H1 (cell line): Measurements from ENCODE around the gene CANX. TPM values are rescaled to one million over a fixed set of nuclear protein-coding genes. Genes with fewer than 3 reads are reported as not detected.

Source experiments
- CTCF ChIA-PET: fragments of 300-600 bp; sonication (Branson Sonifier 250); formaldehyde crosslinking; loops from one replicate; lab custom pipeline; 2021; ENCODE audit not compliant: partially characterized antibody; lab: Charles Lee
- POLR2A ChIA-PET: fragments of 300-600 bp; sonication (Branson Sonifier 250); formaldehyde crosslinking; loops from one replicate; lab custom pipeline; 2021; ENCODE audit warnings: inconsistent platforms; ENCODE audit not compliant: partially characterized antibody; lab: Charles Lee
- DNase-seq, 2 experiments: peaks; one replicate each; pipeline versions ENCODE4 v3.0.0 to v3.0.0-alpha.2; 2010 to 2022; ENCODE audit warnings: low spot score in 2 of 2, low read depth in 1 of 2, mixed read lengths in 1 of 2
- FAIRE-seq: peaks from 2 replicates; lab custom pipeline; 2011; peaks lifted over from hg19 to GRCh38; lab: Jason Lieb, UNC
- H2AFZ ChIP-seq: 2 replicates; pipeline ENCODE4 v1.8.1; 2012; ENCODE audit warnings: low read length, inconsistent platforms
- H2AK5ac ChIP-seq: 2 replicates; pipeline ENCODE4 v1.6.1; 2013; ENCODE audit warnings: low read depth, low read length
- H2BK120ac ChIP-seq: replicated peaks from 2 replicates; pipeline ENCODE3; 2013; ENCODE audit warnings: low read depth, low read length, inconsistent platforms
- H2BK12ac ChIP-seq: 2 replicates; pipeline ENCODE4 v1.6.1; 2013; ENCODE audit warnings: low read depth, low read length
- H2BK15ac ChIP-seq: 2 replicates; pipeline ENCODE4 v1.6.1; 2013; ENCODE audit warnings: low read length
- H2BK20ac ChIP-seq: 2 replicates; pipeline ENCODE4 v1.6.1; 2013; ENCODE audit warnings: low read length
- H2BK5ac ChIP-seq: 2 replicates; pipeline ENCODE4 v1.6.1; 2013; ENCODE audit warnings: low read depth, low read length
- H3K14ac ChIP-seq: 2 replicates; pipeline ENCODE4 v1.6.1; 2013; ENCODE audit warnings: inconsistent platforms; ENCODE audit not compliant: insufficient read length
- H3K18ac ChIP-seq: 2 replicates; pipeline ENCODE4 v1.6.1; 2013; ENCODE audit warnings: low read length; ENCODE audit errors: extremely low read depth
- H3K23ac ChIP-seq: 2 replicates; pipeline ENCODE4 v1.6.1; 2013; ENCODE audit warnings: inconsistent platforms; ENCODE audit not compliant: insufficient read length
- H3K23me2 ChIP-seq: 2 replicates; pipeline ENCODE4 v1.6.1; 2013; ENCODE audit warnings: low read depth, low read length
- H3K27ac ChIP-seq: 2 replicates; pipeline ENCODE4 v1.6.1; 2011; ENCODE audit warnings: low read depth, low read length, inconsistent platforms
- H3K27me3 ChIP-seq, 4 experiments: replicated peaks in 1 of 4; 1 replicate in 1 of 4; 2 replicates in 3 of 4; pipeline versions ENCODE4 v1.6.1 to v1.8.1; 2011 to 2013; ENCODE audit warnings: low read length in 3 of 4, mild to moderate bottlenecking in 3 of 4, inconsistent platforms in 2 of 4, mixed read lengths in 2 of 4, moderate library complexity in 1 of 4; ENCODE audit not compliant: control insufficient read depth in 3 of 4, insufficient read depth in 3 of 4; ENCODE audit errors: extremely low read depth in 1 of 4
- H3K36me3 ChIP-seq, 4 experiments: 2 replicates each; pipeline versions ENCODE4 v1.6.1 to v1.8.1; 2011 to 2013; ENCODE audit warnings: mild to moderate bottlenecking in 4 of 4, low read length in 3 of 4, moderate library complexity in 2 of 4, control low read depth in 1 of 4, inconsistent platforms in 1 of 4; ENCODE audit not compliant: insufficient read depth in 4 of 4, control insufficient read depth in 2 of 4
- H3K4ac ChIP-seq: replicated peaks from 2 replicates; pipeline ENCODE3; 2013; ENCODE audit warnings: low read length, low read depth, mixed read lengths, inconsistent platforms; ENCODE audit not compliant: insufficient read length
- H3K4me1 ChIP-seq, 4 experiments: replicated peaks in 1 of 4; 1 replicate in 1 of 4; 2 replicates in 3 of 4; pipeline versions ENCODE4 v1.6.1 to v1.8.1; 2011 to 2013; ENCODE audit warnings: low read length in 3 of 4, inconsistent platforms in 2 of 4, mixed read lengths in 1 of 4; ENCODE audit not compliant: insufficient read depth in 4 of 4, control insufficient read depth in 3 of 4
- H3K4me2 ChIP-seq, 2 experiments: 2 replicates each; pipeline versions ENCODE4 v1.6.1 to v1.8.1; 2011 to 2013; ENCODE audit warnings: low read depth in 2 of 2, low read length in 2 of 2, control low read depth in 1 of 2, inconsistent platforms in 1 of 2, mild to moderate bottlenecking in 1 of 2; ENCODE audit not compliant: insufficient read depth in 1 of 2
- H3K4me3 ChIP-seq, 4 experiments: fragments of 200-600, 300-600 bp in 1 of 4; sonication (generic), shearing (Covaris generic), sonication (Bioruptor Twin) in 1 of 4; 2 replicates each; pipeline versions ENCODE4 v1.5.1 to v1.8.1; 2011 to 2016; ENCODE audit warnings: low read length in 4 of 4, low read depth in 3 of 4, control low read depth in 2 of 4, inconsistent platforms in 2 of 4, mild to moderate bottlenecking in 2 of 4, mixed read lengths in 1 of 4, moderate library complexity in 1 of 4; ENCODE audit not compliant: insufficient read depth in 2 of 4; ENCODE audit errors: extremely low read depth in 1 of 4
- H3K56ac ChIP-seq: replicated peaks from 2 replicates; pipeline ENCODE3; 2013; ENCODE audit warnings: low read depth, mild to moderate bottlenecking, mixed read lengths, low read length, inconsistent platforms; ENCODE audit not compliant: insufficient read length
- H3K79me1 ChIP-seq: 2 replicates; pipeline ENCODE4 v1.6.1; 2013; ENCODE audit warnings: low read depth, low read length, control low read depth
- H3K79me2 ChIP-seq, 2 experiments: 2 replicates each; pipeline versions ENCODE4 v1.6.1 to v1.8.1; 2012 to 2013; ENCODE audit warnings: low read length in 2 of 2, mild to moderate bottlenecking in 2 of 2, inconsistent platforms in 1 of 2; ENCODE audit not compliant: insufficient read depth in 2 of 2, control insufficient read depth in 1 of 2
- H3K9ac ChIP-seq, 4 experiments: replicated peaks in 1 of 4; 1 replicate in 1 of 4; 2 replicates in 3 of 4; pipeline versions ENCODE4 v1.6.1 to v1.8.1; 2011 to 2013; ENCODE audit warnings: low read depth in 3 of 4, low read length in 3 of 4, control low read depth in 2 of 4, mild to moderate bottlenecking in 2 of 4, moderate library complexity in 2 of 4, inconsistent platforms in 1 of 4; ENCODE audit errors: extremely low read depth in 1 of 4
- H3K9me3 ChIP-seq, 2 experiments: 2 replicates each; pipeline versions ENCODE4 v1.6.1 to v1.8.1; 2012 to 2013; ENCODE audit warnings: mild to moderate bottlenecking in 2 of 2, moderate library complexity in 2 of 2, control low read depth in 1 of 2, inconsistent platforms in 1 of 2, low read depth in 1 of 2, low read length in 1 of 2, mixed read lengths in 1 of 2; ENCODE audit not compliant: insufficient read depth in 2 of 2
- H4K20me1 ChIP-seq, 2 experiments: replicated peaks in 1 of 2; 2 replicates each; pipeline versions ENCODE3 to v1.8.1; 2011 to 2013; ENCODE audit warnings: inconsistent platforms in 2 of 2, low read length in 2 of 2, mild to moderate bottlenecking in 1 of 2; ENCODE audit not compliant: insufficient read depth in 2 of 2, control insufficient read depth in 1 of 2
- H4K5ac ChIP-seq: 2 replicates; pipeline ENCODE4 v1.6.1; 2013; ENCODE audit warnings: low read length, low read depth, mixed read lengths, inconsistent platforms; ENCODE audit not compliant: insufficient read length
- H4K8ac ChIP-seq: 2 replicates; pipeline ENCODE4 v1.8.0; 2013; ENCODE audit warnings: mild to moderate bottlenecking, moderate library complexity, low read length, inconsistent platforms; ENCODE audit not compliant: insufficient read depth; ENCODE audit errors: extremely low read depth
- H4K91ac ChIP-seq: replicated peaks from 2 replicates; pipeline ENCODE3; 2013; ENCODE audit warnings: low read length, mixed read lengths, inconsistent platforms; ENCODE audit not compliant: insufficient read length
- BCL11A ChIP-seq, 2 experiments: IDR thresholded peaks; one replicate each; pipeline ENCODE4 v1.6.1; 2011; ENCODE audit warnings: low read depth in 2 of 2, low read length in 2 of 2, mild to moderate bottlenecking in 2 of 2
- CHD1 ChIP-seq: IDR thresholded peaks from 2 replicates; pipeline ENCODE4 v1.6.1; 2012; ENCODE audit warnings: low read depth, low read length, improper control_type of control experiment
- CTBP2 ChIP-seq: IDR thresholded peaks from 2 replicates; pipeline ENCODE4 v1.7.0; 2011; ENCODE audit warnings: borderline replicate concordance, mild to moderate bottlenecking, moderate library complexity, mixed read lengths, low read length; ENCODE audit not compliant: insufficient read depth, insufficient read length
- EGR1 ChIP-seq: IDR thresholded peaks from 2 replicates; pipeline ENCODE4 v1.6.1; 2011; ENCODE audit warnings: low read depth, low read length, borderline replicate concordance
- EP300 ChIP-seq, 2 experiments: IDR thresholded peaks; 1 replicate in 1 of 2; 2 replicates in 1 of 2; pipeline ENCODE4 v1.6.1; 2011 to 2012; ENCODE audit warnings: low read depth in 2 of 2, low read length in 2 of 2, mild to moderate bottlenecking in 2 of 2, borderline replicate concordance in 1 of 2, inconsistent platforms in 1 of 2, moderate library complexity in 1 of 2
- JUND ChIP-seq: IDR thresholded peaks from 2 replicates; pipeline ENCODE4 v1.6.1; 2011; ENCODE audit warnings: mild to moderate bottlenecking, improper control_type of control experiment, low read length
- KDM5A ChIP-seq: fragments of 200-600 bp; IDR thresholded peaks from 2 replicates; pipeline ENCODE4 v1.7.1; 2012; ENCODE audit warnings: mild to moderate bottlenecking, low read length, inconsistent platforms, mixed read lengths
- POLR2A ChIP-seq, 2 experiments: IDR thresholded peaks; 1 replicate in 1 of 2; 2 replicates in 1 of 2; pipeline ENCODE4 v1.6.1; 2011; ENCODE audit warnings: low read depth in 2 of 2, low read length in 2 of 2, mild to moderate bottlenecking in 2 of 2; ENCODE audit errors: control extremely low read depth in 1 of 2
- SUZ12 ChIP-seq: fragments of 200-600 bp; sonication (generic); IDR thresholded peaks from 2 replicates; pipeline ENCODE4 v1.6.1; 2012; ENCODE audit warnings: mild to moderate bottlenecking, inconsistent platforms, low read length, moderate library complexity, mixed read lengths
- TAF1 ChIP-seq: IDR thresholded peaks from 2 replicates; pipeline ENCODE4 v1.6.1; 2011; ENCODE audit warnings: mild to moderate bottlenecking, low read depth, low read length
- TAF7 ChIP-seq: optimal IDR thresholded peaks from 2 replicates; pipeline ENCODE3; 2011; ENCODE audit warnings: low read depth, mild to moderate bottlenecking, inconsistent platforms, low read length, moderate library complexity, borderline replicate concordance
- YY1 ChIP-seq: IDR thresholded peaks from 2 replicates; pipeline ENCODE4 v1.6.1; 2011; ENCODE audit warnings: low read depth, mild to moderate bottlenecking, low read length
- WGBS, 2 experiments: shearing (Covaris generic) in 1 of 2; methylation state at CpG; one replicate each; pipeline versions ENCODE4 v1.1.6 to v1.1.7; 2013 to 2015; ENCODE audit warnings: low lambda C conversion rate in 2 of 2, mixed read lengths in 2 of 2, inconsistent platforms in 1 of 2, low coverage in 1 of 2, missing lambda C conversion rate in 1 of 2; ENCODE audit not compliant: insufficient replicate concordance in 2 of 2, insufficient coverage in 1 of 2, insufficient read length in 1 of 2; ENCODE audit errors: extremely low coverage in 1 of 2, missing lambda C conversion rate in 1 of 2; 5-methylcytosine and 5-hydroxymethylcytosine counted together
- polyA plus RNA-seq, 7 experiments: library from polyadenylated mRNA; depleted of rRNA in 3 of 7; stranded (reverse) in 5 of 7; unstranded in 2 of 7; fragments of >200 nt in 5 of 7; fragments of 200-250 nt in 2 of 7; gene quantifications; 1 replicate in 5 of 7; 2 replicates in 1 of 7; 4 replicates in 1 of 7; pipeline versions ENCODE4 v1.2.1 to v1.2.3, GENCODE V29; 2011 to 2013; ENCODE audit warnings: missing spikeins in 2 of 7, mixed read lengths in 2 of 7
- total RNA-seq: library from RNA; stranded (reverse); fragmentation: NEBNext Ultra II Directional; extraction: Animal tissue kit (Norgen Biotek cat#: 25700); gene quantifications from 2 replicates; pipeline ENCODE4 v1.2.1, GENCODE V29; 2021
- TF ChIP-seq, protein P1 (sequence below): IDR thresholded peaks from 2 replicates; pipeline ENCODE4 v1.6.1; 2011; ENCODE audit warnings: low read depth, mild to moderate bottlenecking, low read length; ENCODE audit not compliant: insufficient read depth

Gene CANX
- total and polyA plus RNA-seq, 2 of the 8 experiments (the other 6 are each of a cell fraction or from before 2014, with no cell fraction given): 136 to 691 TPM

DNA sequence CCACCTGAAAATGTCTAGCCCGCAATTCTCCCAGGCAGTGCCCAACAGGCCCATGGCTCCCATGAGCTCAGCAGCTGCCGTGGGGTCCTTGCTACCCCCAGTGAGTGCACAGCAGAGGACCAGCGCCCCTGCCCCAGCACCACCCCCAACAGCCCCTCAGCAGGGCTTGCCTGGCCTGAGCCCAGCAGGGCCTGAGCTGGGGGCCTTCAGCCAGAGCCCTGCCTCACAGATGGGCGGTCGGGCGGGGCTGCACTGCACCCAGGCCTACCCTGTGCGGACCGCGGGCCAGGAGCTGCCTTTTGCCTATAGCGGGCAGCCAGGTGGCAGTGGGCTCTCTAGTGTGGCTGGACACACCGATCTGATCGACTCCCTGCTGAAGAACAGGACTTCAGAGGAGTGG, 75.7 kb downstream of the CANX start:
- H2BK20ac ChIP-seq: no peak overlapping the region
- H3K4ac ChIP-seq: no peak overlapping the region
- no peak overlapping the region for H3K4me2 ChIP-seq
- no peak overlapping the region for H3K56ac ChIP-seq
- peaks cover 21 to 56% (median 48%) of the 10 kb centered on the region in 4 experiments for H3K36me3 ChIP-seq
- ChIA-PET POLR2A (interaction anchor here (1.0 to 1.4 kb wide), 2 partner anchors 22 to 151 kb away, joined by 3 read pairs; partner anchors contain the start of gene HNRNPH1), CTCF (interaction anchor here (1.1 kb wide), 1 partner anchor 12 kb away, joined by 5 read pairs; no protein-coding TSS in a partner anchor)
- no peak overlapping the region for H3K23ac ChIP-seq
- TF ChIP-seq YY1: no peak
- TF ChIP-seq, protein P1, sequence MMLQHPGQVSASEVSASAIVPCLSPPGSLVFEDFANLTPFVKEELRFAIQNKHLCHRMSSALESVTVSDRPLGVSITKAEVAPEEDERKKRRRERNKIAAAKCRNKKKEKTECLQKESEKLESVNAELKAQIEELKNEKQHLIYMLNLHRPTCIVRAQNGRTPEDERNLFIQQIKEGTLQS: no peak
- TF ChIP-seq JUND: no peak
- no peak for TF ChIP-seq KDM5A
- no peak for TF ChIP-seq SUZ12
- TF ChIP-seq EGR1: no peak
- no peak for TF ChIP-seq EP300 (IDR thresholded peaks at IDR 0.05; ENCODE audit: borderline replicate concordance in 1 of 2, low read depth in 2 of 2, low read length in 2 of 2)
- TF ChIP-seq POLR2A (IDR thresholded peaks at IDR 0.05; ENCODE audit: control extremely low read depth in 1 of 2, low read depth in 2 of 2, low read length in 2 of 2): no peak
- no peak for TF ChIP-seq TAF1
- TF ChIP-seq CTBP2: no peak
- no peak for TF ChIP-seq BCL11A (IDR thresholded peaks at IDR 0.05; ENCODE audit: low read depth in 2 of 2, low read length in 2 of 2)
- TF ChIP-seq TAF7: no peak
- no peak for TF ChIP-seq CHD1
- H2AFZ ChIP-seq: no peak overlapping the region
- no peaks in the 10 kb centered on the region for H3K4me1 ChIP-seq
- H4K5ac ChIP-seq: no peak overlapping the region
- peaks cover 2% of the 10 kb centered on the region for H3K79me1 ChIP-seq
- no peaks in the 10 kb centered on the region for H3K9me3 ChIP-seq
- H4K8ac ChIP-seq: no peak overlapping the region
- no peak overlapping the region for H3K9ac ChIP-seq
- H2BK120ac ChIP-seq: no peak overlapping the region
- WGBS, 2 experiments: 98% methylated on average over 9 of the region's 12 CpGs; no CpG with 5 or more reads in 1 of the 2 experiments
- no peak overlapping the region for H3K27ac ChIP-seq
- H2BK12ac ChIP-seq: no peak overlapping the region
- no peak for FAIRE-seq
- H3K79me2 ChIP-seq: 0 out of 4 replicates have a peak, but pooled peaks cover 0 to under 1% of the 10 kb centered on the region in 2 experiments
- no peak overlapping the region for H2AK5ac ChIP-seq
- H3K27me3 ChIP-seq: no peaks in the 10 kb centered on the region
- H4K20me1 ChIP-seq: peaks cover 0 to 6% of the 10 kb centered on the region in 2 experiments
- no peak overlapping the region for H3K18ac ChIP-seq
- DNase-seq: no peak
- no peaks in the 10 kb centered on the region for H3K23me2 ChIP-seq
- no peak overlapping the region for H3K14ac ChIP-seq
- no peak overlapping the region for H4K91ac ChIP-seq
- H2BK5ac ChIP-seq: no peak overlapping the region
- no peak overlapping the region for H2BK15ac ChIP-seq
- no peak overlapping the region for H3K4me3 ChIP-seq
